NCI-H2107 (cell line): Measurements from ENCODE around the gene SULT1C3.

Experiments
- DNase-seq: peaks from one replicate; lab custom pipeline; 2025; lab: John Stamatoyannopoulos, UW

SULT1C3 gene

DNA sequence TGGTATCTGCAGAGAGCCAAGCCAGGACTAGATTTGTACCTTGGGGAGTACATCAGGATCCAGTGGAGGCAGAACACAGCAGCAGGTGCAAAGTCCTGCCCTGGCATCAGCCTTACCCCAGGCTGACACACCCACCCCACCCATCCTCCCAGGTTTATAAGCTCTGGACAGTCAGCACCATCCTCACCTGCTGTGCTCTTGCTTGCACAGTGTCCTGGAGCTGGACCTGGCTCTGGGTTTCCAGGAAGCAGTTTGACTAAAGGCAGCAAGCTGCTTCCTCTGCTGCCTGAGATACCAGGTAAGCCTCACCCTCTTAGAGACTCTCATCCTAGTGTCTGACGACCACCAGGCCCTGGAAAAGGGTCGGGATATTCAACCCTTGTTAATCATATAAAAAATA, at the start of gene SULT1C3:
SULT1C3 (plus strand) TSS at position 183 of the 400 bp plus-strand sequence. CDS start 7,227 bp downstream, outside the sequence.
- no peak for DNase-seq

GRCh38 chr2:108193251-108193650, 46.5 kb upstream of the SULT1C3 start:
- no peak for DNase-seq

GRCh38 chr2:108194409-108195132, 45.2 kb upstream of the SULT1C3 start:
- no peak for DNase-seq

DNA sequence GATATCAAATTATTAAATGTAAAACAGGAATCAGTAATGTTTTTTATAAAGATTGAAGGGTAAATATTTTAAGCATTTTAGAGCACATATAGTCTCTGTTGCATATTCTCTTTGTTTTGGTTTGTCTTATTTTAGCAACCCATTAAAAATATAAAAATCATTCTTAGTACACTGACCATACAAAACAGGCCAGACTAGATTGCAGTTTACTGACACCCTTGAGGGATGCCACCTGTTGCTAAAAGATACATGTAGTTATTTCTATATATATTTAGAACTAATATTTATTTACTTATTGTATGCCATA, 44.7 kb upstream of the SULT1C3 start:
- DNase-seq = no peak

- DNase-seq = no peak
Measured at GRCh38 chr2:108199726-108200125, 40.0 kb upstream of the SULT1C3 start.

DNA sequence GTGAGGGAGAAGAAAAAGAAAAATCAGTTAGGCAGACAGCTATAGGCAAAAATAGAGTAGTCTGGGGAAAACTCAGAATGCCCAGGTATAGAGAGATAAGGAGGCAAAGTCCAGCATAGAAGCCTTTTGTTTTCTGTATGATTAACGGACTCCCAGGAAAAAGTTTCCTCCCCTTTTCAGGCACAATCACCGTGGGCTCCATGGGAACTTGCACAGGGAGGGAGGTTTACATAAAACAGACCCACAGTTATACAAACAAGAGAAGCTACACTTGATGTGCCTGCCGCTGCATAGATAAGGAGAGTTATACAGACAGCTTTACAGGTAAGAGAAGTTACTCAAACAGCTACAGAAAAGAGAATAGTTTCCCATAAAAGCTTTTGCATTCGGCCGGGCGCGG, 39.2 kb upstream of the SULT1C3 start:
- DNase-seq = no peak

DNA sequence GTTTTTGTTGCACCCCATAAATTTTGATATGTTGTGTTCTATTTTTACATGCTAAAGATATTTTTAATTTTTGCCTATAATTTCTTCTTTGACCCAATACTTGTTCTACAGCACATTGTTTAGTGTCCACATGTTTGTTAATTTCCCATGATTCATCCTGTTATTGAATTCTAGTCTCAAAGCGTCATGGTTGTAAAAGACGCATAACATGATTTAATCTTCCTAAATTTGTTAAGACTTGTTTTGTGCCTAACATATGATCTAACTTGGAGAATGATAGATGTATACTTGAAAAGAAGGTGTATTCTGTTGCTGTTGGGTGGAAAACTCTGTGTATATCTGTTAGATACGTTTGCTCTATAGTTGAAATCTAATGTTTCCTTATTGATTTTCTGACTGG, 27.1 kb upstream of the SULT1C3 start:
- no peak for DNase-seq

DNA sequence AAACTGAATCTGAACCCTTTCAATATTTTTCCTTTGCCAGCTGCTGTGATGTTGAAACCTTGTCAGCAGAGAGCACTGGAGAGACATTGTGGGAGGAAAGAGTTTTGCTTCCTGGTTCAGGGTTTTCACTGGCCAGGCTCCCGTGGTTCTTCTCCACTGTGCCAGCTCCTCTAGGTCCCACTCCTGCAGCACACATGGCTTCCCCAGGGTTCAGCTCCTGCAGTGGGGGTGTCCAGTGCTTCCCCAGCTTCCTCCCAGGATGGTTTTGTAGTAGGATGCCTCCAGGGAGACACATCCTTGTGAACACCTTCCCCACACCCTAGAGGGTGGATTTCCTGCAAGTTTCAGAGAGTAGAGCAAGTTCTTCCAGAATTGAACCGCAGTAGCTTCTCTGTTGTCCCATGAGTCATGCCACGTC, 24.0 kb upstream of the SULT1C3 start:
- no peak for DNase-seq

GRCh38 chr2:108217211-108217610, 22.6 kb upstream of the SULT1C3 start:
- DNase-seq = no peak

DNA sequence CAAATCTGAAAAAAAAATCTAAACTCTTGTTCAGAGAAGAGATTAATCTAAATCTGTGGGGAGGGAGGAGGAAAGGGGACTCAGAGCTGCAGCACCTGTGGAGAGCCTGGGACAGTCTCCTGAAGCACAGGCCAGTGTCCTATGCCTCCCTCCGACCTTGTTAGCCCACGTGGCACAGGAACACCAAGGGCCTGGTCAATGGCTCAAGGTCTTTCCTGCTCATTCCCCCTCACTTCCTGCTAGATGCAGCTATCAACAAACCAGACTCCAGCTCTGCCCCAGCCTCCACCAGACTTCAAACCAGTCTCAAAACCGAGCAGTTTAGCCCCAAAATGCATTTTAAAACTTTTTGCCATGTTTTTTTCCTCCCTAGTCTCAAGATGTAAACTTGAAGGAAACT, 20.1 kb upstream of the SULT1C3 start:
- no peak for DNase-seq

GRCh38 chr2:108220191-108220590, 19.6 kb upstream of the SULT1C3 start:
- DNase-seq = no peak

DNA sequence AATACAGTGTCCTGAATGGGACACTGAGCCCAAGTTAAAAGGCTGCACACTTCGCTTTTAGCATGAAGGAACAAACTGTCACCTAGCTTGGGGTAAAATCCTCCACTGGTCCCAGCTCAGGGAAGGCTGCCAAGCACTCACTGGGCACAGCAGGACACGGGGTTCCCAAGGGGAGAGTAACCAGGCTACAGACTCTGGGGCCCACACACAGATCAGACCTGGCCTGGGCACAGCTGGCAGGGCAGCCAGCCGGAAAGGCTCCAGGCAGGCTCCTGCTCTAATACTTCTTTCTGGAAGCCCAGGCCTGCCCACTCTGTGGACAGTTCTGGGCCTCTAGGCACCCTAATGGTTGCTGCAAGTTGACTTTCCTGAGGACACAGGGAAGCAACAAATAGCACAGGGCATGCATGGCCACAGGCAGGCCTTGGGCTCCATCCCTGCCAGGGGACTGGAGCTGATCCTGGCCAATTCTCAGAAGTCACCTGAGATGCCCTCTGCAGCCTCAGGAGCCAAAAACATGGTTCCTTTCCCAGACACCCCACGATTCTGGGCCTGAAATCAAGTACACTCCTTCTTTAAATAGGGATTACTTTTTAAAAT, 18.7 kb upstream of the SULT1C3 start:
- DNase-seq = no peak

GRCh38 chr2:108222261-108222660, 17.5 kb upstream of the SULT1C3 start:
- no peak for DNase-seq

DNA sequence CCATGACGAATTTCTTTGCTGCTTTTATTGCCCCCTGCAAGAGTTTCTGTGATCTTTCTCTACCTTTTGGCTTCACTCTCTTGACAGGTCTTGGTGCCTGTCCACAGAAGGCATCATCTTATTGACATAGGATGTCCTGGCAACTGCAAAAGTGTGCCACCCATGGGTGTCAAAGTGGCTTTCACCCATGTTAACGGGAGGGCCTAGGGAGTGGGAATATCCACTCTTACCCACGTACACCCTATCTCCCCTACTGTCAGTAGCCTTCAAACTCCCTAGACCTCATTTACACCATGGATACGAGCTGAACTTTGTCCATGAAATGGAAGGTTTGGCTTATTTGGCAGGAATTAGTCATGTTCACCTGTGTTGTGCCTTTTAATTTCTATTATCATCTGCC, 16.2 kb upstream of the SULT1C3 start:
- no peak for DNase-seq

DNA sequence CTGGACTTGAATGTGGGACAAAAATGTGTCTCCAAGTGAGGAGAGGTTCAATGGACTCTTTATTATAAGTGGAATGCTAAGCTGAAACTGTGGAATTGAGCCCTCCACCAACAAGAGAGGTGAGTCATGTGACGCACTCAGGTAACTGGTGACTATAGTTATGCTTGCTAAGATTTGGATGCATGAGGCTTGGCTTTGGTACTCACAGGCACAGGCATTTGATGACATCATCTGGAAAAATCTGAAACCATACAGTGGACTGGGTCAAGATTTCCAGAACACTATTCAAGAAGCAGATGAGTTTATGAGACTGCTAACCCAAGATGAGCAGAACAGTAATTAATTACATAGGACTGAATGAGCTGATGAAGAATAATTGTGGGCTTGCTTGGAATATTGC, 15.7 kb upstream of the SULT1C3 start:
- DNase-seq = no peak

DNA sequence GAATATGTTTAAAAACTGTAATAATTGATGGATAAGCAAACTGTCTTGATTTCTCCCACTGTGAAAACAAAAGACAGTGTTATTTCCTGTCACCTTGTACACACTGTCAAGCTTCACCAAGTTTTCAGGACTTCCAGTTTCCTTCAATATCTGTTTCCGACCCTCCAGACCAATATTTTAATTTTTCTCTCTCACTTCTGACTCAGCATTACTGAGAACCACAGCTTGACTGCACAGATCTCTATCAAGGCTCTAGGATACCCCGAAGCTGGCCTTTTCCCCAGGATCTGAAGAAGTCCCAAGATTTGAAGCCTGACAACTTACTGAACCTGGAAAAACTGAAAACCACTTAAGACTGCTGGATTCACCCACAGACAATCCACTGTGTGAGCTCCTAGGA, 13.2 kb upstream of the SULT1C3 start:
- no peak for DNase-seq

DNA sequence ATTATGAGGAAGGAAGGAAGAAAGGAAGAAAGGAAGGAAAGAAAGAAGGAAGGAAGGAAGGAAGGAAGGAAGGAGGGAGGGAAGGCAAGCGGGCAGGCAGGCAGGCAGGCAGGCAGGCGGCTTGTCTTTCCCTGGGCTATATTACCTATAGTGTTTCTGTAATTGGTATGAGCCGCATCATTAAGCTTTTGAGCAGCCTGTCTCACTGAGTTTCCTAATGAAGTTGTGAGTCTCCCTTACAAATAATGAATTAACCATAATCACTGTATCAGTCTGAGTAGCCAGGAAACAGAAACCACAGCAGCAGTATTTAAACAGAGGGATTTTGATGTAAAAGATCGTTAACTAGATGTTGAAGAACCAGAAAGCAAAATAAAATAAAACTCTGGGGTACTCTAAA, 11.8 kb upstream of the SULT1C3 start:
- no peak for DNase-seq

DNA sequence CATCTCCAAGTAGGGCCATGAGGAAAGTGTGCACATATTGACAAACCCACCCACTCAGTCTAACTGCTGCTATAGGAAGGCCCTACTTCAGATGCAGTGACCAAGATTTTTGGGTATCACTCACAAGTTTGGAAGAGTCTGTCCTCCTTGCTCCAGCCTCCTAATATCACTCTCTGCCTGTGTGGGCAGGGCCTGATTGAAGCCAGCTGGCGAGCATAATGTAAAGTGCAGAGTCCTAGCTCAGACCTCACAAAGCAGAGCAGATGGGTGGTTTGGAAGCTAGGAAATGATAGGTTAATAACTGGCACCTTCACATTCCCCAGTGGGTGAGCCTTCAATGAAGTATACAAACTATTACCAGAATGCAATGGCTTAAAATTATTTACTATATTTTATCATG, 11.2 kb upstream of the SULT1C3 start:
- DNase-seq = no peak

- no peak for DNase-seq
Measured at GRCh38 chr2:108229875-108230274, 9.9 kb upstream of the SULT1C3 start.

DNA sequence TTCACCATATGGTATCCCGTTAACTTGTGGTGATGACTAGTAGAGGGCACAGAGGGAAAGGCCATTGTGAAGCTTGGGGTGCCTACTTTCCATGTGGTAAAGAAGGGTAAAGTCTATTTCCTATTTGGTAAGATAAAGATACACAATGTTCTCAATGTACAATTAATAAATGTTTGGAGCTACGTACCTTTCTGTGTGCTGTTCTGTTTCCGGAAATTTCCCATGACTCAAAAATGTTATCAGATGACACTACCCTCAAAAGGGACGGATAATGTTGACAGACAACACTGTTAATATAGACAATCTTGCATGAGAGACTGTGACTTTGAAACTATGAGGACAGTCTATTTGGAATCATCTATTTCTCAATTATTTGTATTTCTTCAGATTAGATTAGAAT, 4.2 kb upstream of the SULT1C3 start:
- no peak for DNase-seq

GRCh38 chr2:108236676-108237335, 3.0 kb upstream of the SULT1C3 start:
- DNase-seq = no peak

GRCh38 chr2:108240966-108241365, 1.2 kb downstream of the SULT1C3 start:
- DNase-seq = no peak

DNA sequence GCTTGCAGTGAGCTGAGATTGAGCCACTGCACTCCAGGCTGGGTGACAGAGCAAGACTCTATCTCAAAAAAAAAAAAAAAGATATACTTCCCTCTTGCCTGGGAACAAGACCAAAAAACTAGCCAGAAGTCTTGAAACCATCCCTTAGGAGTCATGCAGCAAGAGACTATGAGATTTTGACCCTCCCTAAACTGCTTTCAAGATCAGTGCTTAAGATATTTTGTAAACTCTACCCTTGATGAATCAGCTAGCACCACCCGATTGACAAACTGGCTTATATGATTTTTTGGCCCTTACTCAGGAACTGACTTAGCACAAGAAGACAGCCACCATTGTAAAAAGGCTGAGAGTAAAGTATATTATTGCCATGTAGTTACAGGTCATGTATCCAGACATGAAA, 3.8 kb downstream of the SULT1C3 start:
- no peak for DNase-seq
